ENCODE data around the gene GLS2.
"Not testable (repeated sequence)": the region's sequence is repeated elsewhere in the genome, so short reads cannot be mapped to it uniquely, and the experiment has no call there.

The GLS2 gene

DNA sequence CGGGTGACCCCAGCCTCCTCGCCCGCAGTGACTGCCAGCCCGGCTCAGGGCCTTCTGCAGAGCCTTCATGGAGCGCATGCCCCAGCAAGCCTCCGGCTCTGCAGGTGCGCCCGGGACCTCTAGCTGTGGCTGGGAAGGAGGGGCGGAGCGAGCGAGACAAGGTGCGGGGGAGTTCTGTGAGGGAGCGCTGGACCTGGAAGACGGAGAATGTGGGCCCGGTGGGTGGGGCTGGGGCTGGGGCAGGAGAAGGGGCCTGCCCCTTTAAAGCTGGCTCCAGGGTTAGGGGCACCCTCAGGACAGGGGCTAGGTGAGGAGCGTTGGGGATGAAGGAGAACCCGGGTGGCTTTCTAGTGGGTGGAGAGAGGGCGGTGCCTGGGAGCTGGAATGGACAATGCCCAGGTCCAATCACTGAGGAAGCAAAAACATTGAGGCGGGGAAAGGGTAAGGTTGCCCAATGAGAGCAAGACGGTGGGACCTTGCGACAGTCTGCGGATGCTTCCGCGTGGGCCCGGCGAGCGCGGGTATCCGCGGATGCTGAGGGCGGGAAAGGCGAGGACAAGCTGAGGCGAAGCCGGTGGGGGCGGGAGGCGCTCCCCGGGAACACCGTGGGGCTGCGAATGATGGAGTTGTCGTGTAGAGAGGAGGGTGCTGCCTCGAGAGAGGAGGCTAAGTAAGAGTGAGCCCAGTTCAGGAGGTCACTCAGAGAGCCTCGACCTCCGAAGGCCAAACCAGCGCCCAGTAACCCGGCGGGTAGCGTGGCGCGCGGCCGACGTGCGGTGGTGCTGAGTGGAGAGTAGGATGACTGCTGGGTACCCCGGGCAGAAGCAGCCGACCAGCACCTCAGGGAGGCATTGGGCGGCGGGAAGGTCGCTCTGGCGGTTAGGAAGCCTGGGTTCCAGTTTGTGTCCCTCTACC, at the start of gene GLS2:
TSS of gene GLS2 (minus strand) at position 121 of the 915 bp plus-strand sequence. CDS start at position 78, 43 bp downstream.
- peak; percentile 48 to 60 for DNase-seq (ENCODE audit: low read depth in 2 of 2)

DNA sequence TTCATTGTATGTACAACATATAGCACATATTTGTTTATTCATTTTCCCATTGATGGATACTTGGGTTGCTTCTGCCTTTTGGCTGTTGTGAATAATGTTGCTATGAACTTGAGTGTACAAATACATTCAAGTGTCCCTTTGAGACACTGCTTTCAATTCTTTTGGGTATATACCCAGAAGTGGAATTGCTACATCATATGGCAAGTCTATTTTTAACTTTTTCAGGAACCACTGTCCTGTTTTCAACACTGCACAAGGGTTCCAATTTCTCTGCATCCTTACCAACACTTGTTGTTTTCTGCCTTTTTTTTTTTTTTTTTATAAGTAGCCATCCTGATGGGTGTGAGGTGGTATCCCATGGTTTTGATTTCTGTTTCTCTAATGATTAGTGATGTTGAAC, 49.6 kb upstream of the GLS2 start:
- DNase-seq (ENCODE audit: low read depth in 2 of 2), result no peak

- DNase-seq (ENCODE audit: low read depth in 2 of 2), result no peak
Measured at GRCh38 chr12:56530390-56531055, 42.6 kb upstream of the GLS2 start.

- DNase-seq (ENCODE audit: low read depth in 2 of 2), result no peak
Measured at GRCh38 chr12:56529656-56530055, 41.7 kb upstream of the GLS2 start.

GRCh38 chr12:56528846-56529245, 40.9 kb upstream of the GLS2 start:
- DNase-seq (ENCODE audit: low read depth in 2 of 2), result no peak

DNA sequence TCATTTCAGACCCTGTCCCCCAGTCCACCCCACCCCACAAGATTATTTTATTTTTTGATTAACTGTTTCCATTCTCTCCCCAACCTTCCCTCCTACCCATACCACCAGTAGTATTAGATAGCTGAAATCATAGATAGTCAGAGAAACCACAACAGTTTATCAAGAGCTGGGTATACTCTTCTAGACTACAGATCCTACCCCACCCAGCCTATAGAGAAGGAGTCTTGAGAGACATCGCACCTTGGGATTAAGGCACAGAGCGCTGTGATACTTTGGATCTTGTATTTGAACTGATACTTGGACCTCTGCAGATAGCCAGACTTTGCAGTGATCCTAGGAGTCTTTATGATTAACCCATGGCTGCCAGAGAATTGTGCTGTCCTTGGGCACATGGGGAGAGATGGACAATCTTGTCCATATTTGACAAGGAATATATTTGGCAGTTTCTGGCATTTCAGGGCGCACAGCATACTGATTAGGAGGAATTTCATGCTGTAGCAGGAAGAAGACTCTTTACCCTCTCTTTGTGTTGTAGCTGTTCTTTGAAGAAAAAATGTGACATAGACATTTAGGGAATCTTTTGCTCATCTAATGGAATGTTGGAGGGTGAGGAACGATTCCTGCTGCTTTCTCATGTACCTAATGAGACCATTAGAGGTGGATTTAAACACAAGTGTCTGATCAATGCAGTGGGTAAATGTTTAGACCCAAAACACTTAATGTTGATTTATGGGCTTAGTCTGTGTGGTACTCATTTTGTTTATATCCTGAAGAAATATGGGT, 34.6 kb upstream of the GLS2 start:
- DNase-seq (ENCODE audit: low read depth in 2 of 2), result no peak

DNA sequence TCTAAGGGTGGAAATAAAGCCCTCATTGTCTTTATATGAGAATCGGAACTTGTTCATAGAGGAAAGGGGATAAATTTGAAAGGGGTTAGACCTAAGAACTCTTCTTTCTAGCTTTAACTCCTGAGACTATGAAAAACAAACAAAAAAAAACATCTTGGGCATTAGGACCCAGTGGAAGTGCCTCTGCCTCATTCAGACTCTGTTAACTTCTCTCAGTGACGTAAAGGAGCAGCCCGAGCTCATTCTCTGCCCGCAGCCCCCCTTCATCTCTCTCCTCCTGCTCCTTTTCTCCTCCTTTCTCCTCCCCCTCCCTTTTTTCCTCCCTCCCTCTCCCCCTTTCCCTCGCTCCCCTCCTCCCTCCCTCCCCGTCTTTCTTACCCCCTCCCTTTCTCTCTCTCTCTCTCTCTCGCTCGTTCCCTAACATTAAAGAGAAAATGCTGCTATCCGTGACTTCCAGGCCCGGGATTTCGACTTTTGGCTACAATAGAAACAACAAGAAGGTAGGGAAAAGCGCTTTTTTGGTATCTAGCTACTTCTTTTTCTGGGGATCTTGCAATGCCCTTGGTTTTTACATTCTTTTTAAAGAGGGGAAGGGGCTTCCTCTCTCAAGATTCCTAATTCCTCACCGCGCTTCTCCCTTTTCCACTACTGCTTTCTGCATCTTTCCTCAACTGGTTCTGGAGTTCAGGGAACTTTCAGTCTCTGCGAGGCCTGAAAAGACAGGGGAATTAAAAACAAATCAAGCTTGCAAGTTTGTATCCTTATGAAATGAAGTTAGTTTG, 33.8 kb upstream of the GLS2 start, which contains the start of gene RBMS2:
TSS of gene RBMS2 (plus strand) at position 231 of the 782 bp plus-strand sequence. CDS start at position 435, 204 bp downstream.
- no peak for DNase-seq (ENCODE audit: low read depth in 2 of 2)

DNA sequence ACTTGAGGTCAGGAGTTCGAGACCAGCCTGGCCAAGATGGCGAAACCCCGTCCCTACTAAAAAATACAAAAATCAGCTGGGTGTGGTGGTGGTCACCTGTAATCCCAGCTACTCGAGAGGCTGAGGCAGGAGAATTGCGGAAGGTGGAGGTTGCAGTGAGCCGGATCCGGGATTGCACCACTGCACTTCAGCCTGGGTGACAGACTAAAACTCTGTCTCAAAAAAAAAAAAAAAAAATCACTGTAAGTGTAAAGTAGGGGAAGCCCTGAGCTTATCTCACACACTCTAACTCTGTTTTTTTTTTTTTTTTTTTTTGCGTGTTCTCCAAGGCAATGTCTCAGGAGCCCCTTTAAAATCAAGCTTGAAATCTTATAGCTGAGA, 33.2 kb upstream of the GLS2 start:
- DNase-seq (ENCODE audit: low read depth in 2 of 2), result no peak

DNA sequence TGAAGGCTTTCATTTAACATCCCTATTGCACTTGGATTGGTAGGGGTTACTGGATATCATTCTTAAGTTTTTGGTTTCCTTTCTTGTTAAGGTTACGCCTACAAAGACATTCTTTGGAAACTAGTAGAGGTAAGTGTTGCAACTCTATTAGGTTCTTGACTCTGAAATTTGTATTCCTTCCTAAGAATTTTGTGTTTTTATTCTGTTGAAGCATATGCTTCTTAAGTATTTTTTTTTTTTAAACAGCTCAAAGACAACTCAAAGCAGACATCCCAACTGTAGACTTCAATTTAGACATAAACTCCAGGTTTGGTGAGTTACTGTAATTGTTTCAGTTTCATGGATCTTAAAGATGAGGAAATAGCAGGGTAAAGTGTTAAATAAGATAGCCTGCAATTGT, 32.5 kb upstream of the GLS2 start:
- no peak for DNase-seq (ENCODE audit: low read depth in 2 of 2)

DNA sequence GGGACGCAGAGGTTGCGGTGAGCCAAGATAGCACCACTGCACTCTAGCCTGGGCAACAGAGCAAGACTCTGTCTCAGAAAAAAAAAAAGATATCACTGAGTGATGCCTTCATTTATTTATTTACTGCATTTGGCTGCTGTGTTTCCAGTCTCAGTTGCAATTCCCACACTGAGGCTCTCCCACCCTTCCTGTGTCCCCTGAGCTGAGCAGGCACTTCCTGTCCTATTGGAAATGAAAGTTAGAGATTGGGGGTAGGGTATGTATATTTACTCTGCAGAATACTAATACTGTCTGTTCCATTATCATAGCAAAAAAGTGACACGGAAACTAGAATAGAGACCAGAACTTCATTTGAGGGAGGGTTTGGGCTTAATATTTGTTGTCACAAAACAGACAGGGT, 32.1 kb upstream of the GLS2 start:
- DNase-seq (ENCODE audit: low read depth in 2 of 2), result no peak

GRCh38 chr12:56518570-56518969, 30.6 kb upstream of the GLS2 start:
- DNase-seq (ENCODE audit: low read depth in 2 of 2), result no peak

- no peak for DNase-seq (ENCODE audit: low read depth in 2 of 2)
Measured at GRCh38 chr12:56517854-56518253, 29.9 kb upstream of the GLS2 start.

GRCh38 chr12:56514014-56514318, 26.0 kb upstream of the GLS2 start:
- DNase-seq (ENCODE audit: low read depth in 2 of 2), result not testable (repeated sequence)

DNA sequence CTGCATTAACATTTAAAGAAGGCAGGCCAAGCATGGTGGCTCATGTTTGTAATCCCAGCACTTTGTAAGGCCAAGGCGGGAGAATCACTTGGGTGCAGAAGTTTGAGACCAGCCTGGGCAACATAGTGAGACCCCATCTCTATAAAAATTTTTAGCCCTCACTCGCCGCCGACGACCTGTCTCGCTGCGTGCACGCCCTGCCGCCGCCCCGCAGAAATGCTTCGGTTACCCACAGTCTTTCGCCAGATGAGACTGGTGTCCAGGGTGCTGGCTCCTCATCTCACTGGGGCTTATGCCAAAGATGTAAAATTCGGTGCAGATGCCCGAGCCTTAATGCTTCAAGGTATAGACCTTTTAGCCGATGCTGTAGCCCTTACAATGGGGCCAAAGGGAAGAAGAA, 22.8 kb upstream of the GLS2 start:
- DNase-seq (ENCODE audit: low read depth in 2 of 2), result no peak

- DNase-seq (ENCODE audit: low read depth in 2 of 2), result not testable (repeated sequence)
Measured at GRCh38 chr12:56499879-56500278, 11.9 kb upstream of the GLS2 start.

- DNase-seq (ENCODE audit: low read depth in 2 of 2), result not testable (repeated sequence)
Measured at GRCh38 chr12:56499452-56499851, 11.5 kb upstream of the GLS2 start.

GRCh38 chr12:56498126-56498902, 10.4 kb upstream of the GLS2 start:
- not testable (repeated sequence) for DNase-seq (ENCODE audit: low read depth in 2 of 2)

- peak; percentile 50 to 58 for DNase-seq (ENCODE audit: low read depth in 2 of 2)
Measured at GRCh38 chr12:56496704-56497103, 8.7 kb upstream of the GLS2 start.

DNA sequence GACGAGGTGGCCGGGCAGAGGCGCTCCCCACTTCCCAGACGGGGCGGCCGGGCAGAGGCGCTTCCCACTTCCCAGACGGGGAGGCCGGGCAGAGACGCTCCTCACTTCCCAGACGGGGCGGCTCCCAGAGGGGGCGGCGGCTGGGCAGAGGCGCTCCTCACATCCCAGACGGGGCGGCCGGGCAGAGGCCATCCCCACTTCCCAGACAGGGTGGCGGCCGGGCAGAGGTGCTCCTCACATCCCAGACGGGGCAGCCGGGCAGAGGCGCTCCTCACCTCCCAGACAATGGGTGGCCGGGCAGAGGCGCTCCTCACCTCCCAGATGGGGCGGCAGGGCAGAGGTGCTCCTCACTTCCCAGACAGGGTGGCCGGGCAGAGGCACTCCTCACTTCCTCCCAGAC, 6.5 kb upstream of the GLS2 start:
- not testable (repeated sequence) for DNase-seq (ENCODE audit: low read depth in 2 of 2)

GRCh38 chr12:56494106-56494415, 6.1 kb upstream of the GLS2 start:
- not testable (repeated sequence) for DNase-seq (ENCODE audit: low read depth in 2 of 2)

Measured in activated CD4-positive, alpha-beta T cell treated with anti-CD3 and anti-CD28 coated beads for 24 hours (primary cell).